Panc1 (cell line): ENCODE data around the gene RASA3. TPM values are rescaled to one million over a fixed set of nuclear protein-coding genes. Genes with fewer than 3 reads are reported as not detected.

Experiments used
- ATAC-seq: fragments of 200-7000 bp; cut with Tn5 transposase; 2 replicates; pipeline ENCODE4 v1.9.1; 2020; ENCODE audit warnings: mild to moderate bottlenecking, moderate library complexity
- BruUV-seq: library from RNA; stranded (reverse); fragments of 400-500 nt; replicated peaks from 2 replicates; lab custom pipeline; 2021; lab: Mats Ljungman, UMichigan
- CTCF ChIA-PET: fragments of 300-600 bp; sonication (Branson Sonifier 250); formaldehyde crosslinking; loops from one replicate; lab custom pipeline; 2022; ENCODE audit warnings: antibody characterized with exemption; lab: Charles Lee
- POLR2A ChIA-PET: fragments of 300-600 bp; sonication (Branson Sonifier 250); formaldehyde crosslinking; loops from one replicate; lab custom pipeline; 2022; ENCODE audit warnings: antibody characterized with exemption; lab: Charles Lee
- DNase-seq: peaks from one replicate; pipeline ENCODE4 v3.0.0-alpha.2; 2010; ENCODE audit warnings: low read depth, low spot score
- H3K27ac ChIP-seq: 2 replicates; pipeline ENCODE4 v1.5.1; 2011; ENCODE audit warnings: mild to moderate bottlenecking, low read length, inconsistent platforms
- H3K27me3 ChIP-seq: fragments of 200-500 bp; sonication (Bioruptor generic); 2 replicates; pipeline ENCODE4 v1.6.0; 2014; ENCODE audit warnings: low read length, inconsistent platforms; ENCODE audit not compliant: control insufficient read depth, insufficient read depth
- H3K36me3 ChIP-seq: fragments of 200-500 bp; sonication (Bioruptor generic); 2 replicates; pipeline ENCODE4 v1.5.1; 2014; ENCODE audit warnings: inconsistent platforms, mild to moderate bottlenecking, low read length, moderate library complexity; ENCODE audit not compliant: control insufficient read depth, insufficient read depth
- H3K4me1 ChIP-seq: 2 replicates; pipeline ENCODE4 v1.5.1; 2011; ENCODE audit warnings: inconsistent platforms, mild to moderate bottlenecking, low read length, moderate library complexity; ENCODE audit not compliant: control insufficient read depth, insufficient read depth
- H3K4me3 ChIP-seq, 2 experiments: 2 replicates each; pipeline ENCODE4 v1.5.1; 2011 to 2012; ENCODE audit warnings: low read depth in 2 of 2, low read length in 2 of 2, mild to moderate bottlenecking in 2 of 2, inconsistent platforms in 1 of 2, moderate library complexity in 1 of 2
- H3K9me3 ChIP-seq: fragments of 200-500 bp; sonication (Bioruptor generic); 2 replicates; pipeline ENCODE4 v1.5.1; 2014; ENCODE audit warnings: low read depth, mild to moderate bottlenecking, inconsistent platforms, low read length, moderate library complexity; ENCODE audit not compliant: control insufficient read depth, insufficient read depth
- POLR2AphosphoS5 ChIP-seq: IDR thresholded peaks from 2 replicates; pipeline ENCODE4 v1.6.1; 2012; ENCODE audit warnings: mild to moderate bottlenecking, low read depth, low read length, moderate library complexity
- SIN3A ChIP-seq: IDR thresholded peaks from 2 replicates; pipeline ENCODE4 v1.6.1; 2012; ENCODE audit warnings: low read depth, mild to moderate bottlenecking, low read length, moderate library complexity, borderline replicate concordance; ENCODE audit not compliant: insufficient read depth
- TCF7L2 ChIP-seq: IDR thresholded peaks from 2 replicates; pipeline ENCODE4 v1.6.1; 2011; ENCODE audit warnings: mild to moderate bottlenecking, low read depth, low read length, inconsistent platforms
- in situ Hi-C: cut with HindIII; loops from 2 replicates; pipeline ENCODE4 v1.10.0; 2016; ENCODE audit warnings: low sequenced_read_pairs, low pct_unique_long_range_greater_than_20kb
- intact Hi-C: fragments of 100-400 bp; cut with micrococcal nuclease; formaldehyde crosslinking; loops from one replicate; pipeline ENCODE4 v1.10.0; 2022; ENCODE audit not compliant: unreplicated experiment
- total RNA-seq: library from RNA; stranded (reverse); gene quantifications from one replicate; pipeline ENCODE4 v1.2.1, GENCODE V29; 2021; ENCODE audit not compliant: unreplicated experiment
- TF ChIP-seq, protein P1 (sequence below), 2 experiments: IDR thresholded peaks; 2 replicates each; pipeline ENCODE4 v1.6.1; 2011 to 2012; ENCODE audit warnings: low read depth in 2 of 2, control low read depth in 1 of 2, low read length in 1 of 2, mild to moderate bottlenecking in 1 of 2, moderate library complexity in 1 of 2; ENCODE audit not compliant: insufficient read depth in 1 of 2
- TF ChIP-seq, protein P2 (sequence below): fragments of 450-650 bp; IDR thresholded peaks from 2 replicates; pipeline ENCODE4 v1.5.1; 2017; ENCODE audit warnings: mild to moderate bottlenecking

RASA3 gene
- total RNA-seq, 1 experiment from 2014 or later, result 33.7 TPM

DNA sequence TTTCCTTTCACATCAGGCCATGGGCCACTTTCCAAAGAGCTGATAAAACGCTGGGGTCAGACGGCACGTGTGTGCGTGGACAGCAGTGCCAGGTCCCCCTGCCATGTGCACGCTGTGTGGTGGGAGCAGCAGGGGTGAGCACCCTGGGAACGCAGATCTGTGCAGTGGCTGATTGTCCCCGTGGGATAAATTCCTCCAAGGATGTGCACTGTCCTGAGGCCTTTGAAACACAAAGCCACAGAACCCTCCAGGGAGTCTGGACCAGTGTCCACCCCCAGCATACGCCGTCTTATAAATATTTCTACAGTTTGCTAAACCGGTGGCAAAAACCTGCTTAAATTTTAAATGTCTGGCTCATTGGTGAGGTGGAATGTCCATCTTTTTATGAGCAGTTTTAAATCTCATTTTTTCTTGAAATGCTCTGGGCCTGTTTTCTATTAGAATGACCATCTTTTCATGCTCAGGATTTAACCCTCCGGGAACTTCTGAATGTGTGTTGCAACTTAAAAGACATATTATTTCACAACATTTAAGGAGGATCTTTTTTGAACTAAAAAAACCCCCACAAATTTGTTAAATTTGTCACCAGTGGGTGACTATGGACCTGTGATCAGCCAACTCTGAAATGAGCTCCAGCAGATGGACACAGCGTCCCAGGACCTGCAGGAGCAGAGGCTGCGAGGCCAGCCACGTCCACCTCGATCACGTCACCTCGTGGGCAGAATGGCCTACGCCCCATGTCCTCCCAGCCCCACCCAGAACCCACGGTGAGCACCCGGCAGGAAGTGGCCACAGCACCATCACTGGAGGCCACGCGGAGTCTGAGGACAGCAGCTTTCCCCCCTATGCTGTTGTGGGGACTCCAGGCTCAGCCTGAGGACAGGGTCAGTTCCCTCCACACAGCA is 68.6 kb downstream of the RASA3 start:
- POLR2A ChIA-PET, result no interaction called here
- peak; percentile 7 for ATAC-seq

DNA sequence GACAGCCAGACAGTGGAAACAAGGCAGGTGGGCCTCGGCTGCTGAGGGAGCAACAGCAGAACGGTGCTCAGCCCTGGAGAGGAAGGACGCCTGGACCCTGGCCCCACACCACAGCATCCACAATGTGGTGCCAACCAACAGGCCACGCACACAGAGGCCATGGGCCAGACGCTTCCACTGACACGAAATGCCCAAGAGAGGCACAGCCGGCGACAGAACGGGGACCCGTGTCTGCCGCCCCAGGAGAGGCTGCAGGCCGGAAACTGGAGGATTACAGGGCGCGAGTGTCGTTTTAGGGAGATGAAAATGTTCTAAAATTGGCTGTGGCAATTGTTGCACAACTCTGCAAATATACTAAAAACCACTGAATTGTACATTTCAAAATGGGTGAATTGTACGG is 69.7 kb downstream of the RASA3 start:
- Histone ChIP-seq H3K4me1 (peaks cover 50% of the 10 kb centered on the region), H3K4me3 (no peak overlapping the region), H3K36me3 (no peaks in the 10 kb centered on the region), H3K27ac (peak overlapping the region; percentile 69; the same call in 1 of the 2 replicates), H3K9me3 (no peaks in the 10 kb centered on the region), H3K27me3 (no peaks in the 10 kb centered on the region)
- intact Hi-C loops, result no loop called here
- no TSS peak for BruUV-seq
- no peak for ATAC-seq
- in situ Hi-C loops, result no loop called here
- ChIA-PET CTCF (no interaction called here), POLR2A (no interaction called here)
- no peak for DNase-seq
- TF ChIP-seq POLR2AphosphoS5 (no peak), TCF7L2 (no peak), SIN3A (no peak)
- TF ChIP-seq, protein P1, sequence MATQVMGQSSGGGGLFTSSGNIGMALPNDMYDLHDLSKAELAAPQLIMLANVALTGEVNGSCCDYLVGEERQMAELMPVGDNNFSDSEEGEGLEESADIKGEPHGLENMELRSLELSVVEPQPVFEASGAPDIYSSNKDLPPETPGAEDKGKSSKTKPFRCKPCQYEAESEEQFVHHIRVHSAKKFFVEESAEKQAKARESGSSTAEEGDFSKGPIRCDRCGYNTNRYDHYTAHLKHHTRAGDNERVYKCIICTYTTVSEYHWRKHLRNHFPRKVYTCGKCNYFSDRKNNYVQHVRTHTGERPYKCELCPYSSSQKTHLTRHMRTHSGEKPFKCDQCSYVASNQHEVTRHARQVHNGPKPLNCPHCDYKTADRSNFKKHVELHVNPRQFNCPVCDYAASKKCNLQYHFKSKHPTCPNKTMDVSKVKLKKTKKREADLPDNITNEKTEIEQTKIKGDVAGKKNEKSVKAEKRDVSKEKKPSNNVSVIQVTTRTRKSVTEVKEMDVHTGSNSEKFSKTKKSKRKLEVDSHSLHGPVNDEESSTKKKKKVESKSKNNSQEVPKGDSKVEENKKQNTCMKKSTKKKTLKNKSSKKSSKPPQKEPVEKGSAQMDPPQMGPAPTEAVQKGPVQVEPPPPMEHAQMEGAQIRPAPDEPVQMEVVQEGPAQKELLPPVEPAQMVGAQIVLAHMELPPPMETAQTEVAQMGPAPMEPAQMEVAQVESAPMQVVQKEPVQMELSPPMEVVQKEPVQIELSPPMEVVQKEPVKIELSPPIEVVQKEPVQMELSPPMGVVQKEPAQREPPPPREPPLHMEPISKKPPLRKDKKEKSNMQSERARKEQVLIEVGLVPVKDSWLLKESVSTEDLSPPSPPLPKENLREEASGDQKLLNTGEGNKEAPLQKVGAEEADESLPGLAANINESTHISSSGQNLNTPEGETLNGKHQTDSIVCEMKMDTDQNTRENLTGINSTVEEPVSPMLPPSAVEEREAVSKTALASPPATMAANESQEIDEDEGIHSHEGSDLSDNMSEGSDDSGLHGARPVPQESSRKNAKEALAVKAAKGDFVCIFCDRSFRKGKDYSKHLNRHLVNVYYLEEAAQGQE (IDR thresholded peaks at IDR 0.05; ENCODE audit: insufficient read depth in 1 of 2, low read depth in 2 of 2, low read length in 1 of 2), result no peak
- TF ChIP-seq, protein P2, sequence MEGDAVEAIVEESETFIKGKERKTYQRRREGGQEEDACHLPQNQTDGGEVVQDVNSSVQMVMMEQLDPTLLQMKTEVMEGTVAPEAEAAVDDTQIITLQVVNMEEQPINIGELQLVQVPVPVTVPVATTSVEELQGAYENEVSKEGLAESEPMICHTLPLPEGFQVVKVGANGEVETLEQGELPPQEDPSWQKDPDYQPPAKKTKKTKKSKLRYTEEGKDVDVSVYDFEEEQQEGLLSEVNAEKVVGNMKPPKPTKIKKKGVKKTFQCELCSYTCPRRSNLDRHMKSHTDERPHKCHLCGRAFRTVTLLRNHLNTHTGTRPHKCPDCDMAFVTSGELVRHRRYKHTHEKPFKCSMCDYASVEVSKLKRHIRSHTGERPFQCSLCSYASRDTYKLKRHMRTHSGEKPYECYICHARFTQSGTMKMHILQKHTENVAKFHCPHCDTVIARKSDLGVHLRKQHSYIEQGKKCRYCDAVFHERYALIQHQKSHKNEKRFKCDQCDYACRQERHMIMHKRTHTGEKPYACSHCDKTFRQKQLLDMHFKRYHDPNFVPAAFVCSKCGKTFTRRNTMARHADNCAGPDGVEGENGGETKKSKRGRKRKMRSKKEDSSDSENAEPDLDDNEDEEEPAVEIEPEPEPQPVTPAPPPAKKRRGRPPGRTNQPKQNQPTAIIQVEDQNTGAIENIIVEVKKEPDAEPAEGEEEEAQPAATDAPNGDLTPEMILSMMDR, result no peak

More for the DNA sequence above, 68.6 kb downstream of the RASA3 start:
- Histone ChIP-seq H3K36me3 (no peaks in the 10 kb centered on the region), H3K4me3 (peak overlapping the region; percentile 31 to 45), H3K27ac (peak overlapping the region; percentile 98), H3K4me1 (peaks cover 53% of the 10 kb centered on the region), H3K9me3 (no peaks in the 10 kb centered on the region), H3K27me3 (no peaks in the 10 kb centered on the region)
- DNase-seq, result no peak
- in situ Hi-C loops (no loop called here), intact Hi-C loops (no loop called here)
- TF ChIP-seq TCF7L2 (no peak), POLR2AphosphoS5 (no peak)
- TF ChIP-seq, protein P2, result no peak
- CTCF ChIA-PET, result no interaction called here
- BruUV-seq, result no TSS peak
